ENCODE results near the gene GMCL2. TPM values are rescaled to one million over a fixed set of nuclear protein-coding genes. Genes with fewer than 3 reads are reported as not detected.
"Not testable (repeated sequence)": the region's sequence is repeated elsewhere in the genome, so short reads cannot be mapped to it uniquely, and the experiment has no call there.

The GMCL2 gene
- total and polyA plus RNA-seq, 9 donors = 0.08 TPM; not detected in 8

DNA sequence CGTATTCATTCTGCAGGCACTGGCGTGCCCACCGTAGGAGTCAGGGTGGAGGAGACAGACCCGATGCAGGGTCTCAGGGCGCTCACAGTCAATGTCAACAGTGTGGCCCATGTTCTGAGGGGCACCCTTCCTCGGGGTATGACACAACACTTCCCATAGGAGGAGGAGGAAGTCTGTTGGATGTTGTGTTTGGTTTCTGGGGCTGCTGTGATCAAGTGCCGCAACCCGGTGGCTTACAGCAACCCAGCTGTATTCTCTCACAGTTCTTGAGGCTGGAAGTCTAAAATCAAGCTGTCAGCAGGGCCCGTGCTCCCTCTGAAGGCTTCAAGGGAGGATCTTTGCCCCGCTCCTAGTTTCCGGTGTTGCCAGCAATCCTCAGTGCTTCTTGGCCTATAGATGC lies 11.5 kb upstream of the GMCL2 start:
- 54% methylated on average over 5 of the region's 11 CpGs for WGBS (ENCODE audit: insufficient coverage)
- Histone ChIP-seq H3K4me3 (ENCODE audit: low read length) (no peak overlapping the region), H3K9me3 (replicated peaks; ENCODE audit: control insufficient read depth, low read depth, low read length) (no peaks in the 10 kb centered on the region), H3K27ac (ENCODE audit: low read length) (no peak overlapping the region), H3K27me3 (ENCODE audit: control insufficient read depth, insufficient read depth, low read length) (peaks cover 8% of the 10 kb centered on the region), H3K36me3 (ENCODE audit: control insufficient read depth, insufficient read depth, low read length) (no peaks in the 10 kb centered on the region), H3K4me1 (ENCODE audit: control insufficient read depth, insufficient read depth, low read length) (peaks cover under 1% of the 10 kb centered on the region)
- DNase-seq = no peak

DNA sequence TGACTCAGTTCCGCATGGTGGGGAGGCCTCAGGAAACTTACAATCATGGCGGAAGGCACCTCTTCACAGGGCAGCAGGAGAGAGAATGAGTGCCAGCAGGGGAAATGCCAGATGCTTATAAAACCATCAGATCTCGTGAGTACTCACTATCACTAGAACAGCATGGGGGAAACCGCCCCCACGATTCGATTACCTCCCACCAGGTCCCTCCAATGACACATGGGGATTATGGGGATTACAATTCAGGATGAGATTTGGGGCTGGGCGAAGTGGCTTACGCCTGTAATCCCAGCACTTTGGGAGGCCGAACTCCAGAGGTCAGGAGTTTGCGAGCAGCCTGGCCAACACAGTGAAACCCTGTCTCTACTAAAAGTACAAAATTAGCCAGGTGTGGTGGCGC lies 11.0 kb upstream of the GMCL2 start:
- not testable (repeated sequence) for H3K4me3 ChIP-seq (ENCODE audit: low read length); H3K4me1 ChIP-seq (ENCODE audit: control insufficient read depth, insufficient read depth, low read length); DNase-seq; H3K36me3 ChIP-seq (ENCODE audit: control insufficient read depth, insufficient read depth, low read length); H3K27ac ChIP-seq (ENCODE audit: low read length); H3K9me3 ChIP-seq (replicated peaks; ENCODE audit: control insufficient read depth, low read depth, low read length)
- peaks cover 10% of the 10 kb centered on the region for H3K27me3 ChIP-seq (ENCODE audit: control insufficient read depth, insufficient read depth, low read length)
- 100% methylated on average over 3 of the region's 11 CpGs for WGBS (ENCODE audit: insufficient coverage)

DNA sequence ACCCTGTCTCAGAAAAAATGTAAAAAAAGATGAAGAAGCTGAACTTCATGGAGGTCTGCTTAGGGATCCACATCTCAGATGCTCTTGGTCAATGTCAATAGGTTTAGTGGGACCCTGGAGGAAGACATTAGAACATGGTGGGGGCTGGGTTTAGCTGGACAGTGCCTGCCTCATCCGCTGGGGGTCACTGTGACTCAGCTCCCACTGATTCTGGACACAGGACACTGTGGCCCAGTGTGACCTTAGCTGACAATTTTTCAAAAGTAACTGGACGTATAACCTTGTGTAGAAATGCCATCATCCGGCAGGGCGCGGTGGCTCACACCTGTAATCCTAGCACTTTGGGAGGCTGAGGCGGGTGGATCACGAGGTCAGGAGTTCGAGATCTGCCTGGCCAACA lies 9.8 kb upstream of the GMCL2 start:
- Histone ChIP-seq H3K4me3 (ENCODE audit: low read length) (no peak overlapping the region), H3K27me3 (ENCODE audit: control insufficient read depth, insufficient read depth, low read length) (peaks cover 10% of the 10 kb centered on the region), H3K27ac (ENCODE audit: low read length) (no peak overlapping the region), H3K9me3 (replicated peaks; ENCODE audit: control insufficient read depth, low read depth, low read length) (no peaks in the 10 kb centered on the region), H3K36me3 (ENCODE audit: control insufficient read depth, insufficient read depth, low read length) (no peaks in the 10 kb centered on the region), H3K4me1 (ENCODE audit: control insufficient read depth, insufficient read depth, low read length) (no peaks in the 10 kb centered on the region)
- DNase-seq = no peak
- 76% methylated on average over 8 of the region's 8 CpGs for WGBS (ENCODE audit: insufficient coverage)

DNA sequence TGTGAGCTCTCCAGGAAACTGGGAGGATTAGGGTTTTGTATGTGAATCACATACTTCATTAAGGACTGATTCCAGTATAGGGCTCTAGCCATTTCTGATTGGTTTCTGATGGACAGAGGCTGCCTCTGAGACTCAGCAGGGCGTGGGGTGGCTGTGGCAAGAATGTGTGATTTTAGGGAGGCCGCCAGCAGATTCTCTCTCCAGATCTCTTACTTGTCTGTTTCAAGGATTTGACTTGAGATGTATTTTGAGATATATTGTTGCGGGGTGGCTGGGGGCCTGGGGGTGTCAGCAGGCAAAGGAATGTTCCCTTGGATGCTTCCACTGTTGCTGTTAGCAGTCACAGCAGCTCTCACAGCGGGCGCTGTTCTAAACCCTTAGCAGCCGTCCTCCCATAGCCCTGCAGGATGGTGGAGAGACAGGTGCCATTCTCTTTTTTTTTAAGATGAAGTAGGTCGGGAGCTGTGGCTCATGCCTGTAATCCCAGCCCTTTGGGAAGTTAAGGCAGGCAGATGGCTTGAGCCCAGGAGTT lies 9.2 kb upstream of the GMCL2 start:
- no peaks in the 10 kb centered on the region for H3K36me3 ChIP-seq (ENCODE audit: control insufficient read depth, insufficient read depth, low read length)
- WGBS (ENCODE audit: insufficient coverage) = 65% methylated on average over 7 of the region's 7 CpGs
- no peak overlapping the region for H3K27ac ChIP-seq (ENCODE audit: low read length)
- H3K4me3 ChIP-seq (ENCODE audit: low read length) = no peak overlapping the region
- H3K4me1 ChIP-seq (ENCODE audit: control insufficient read depth, insufficient read depth, low read length) = no peaks in the 10 kb centered on the region
- no peaks in the 10 kb centered on the region for H3K9me3 ChIP-seq (replicated peaks; ENCODE audit: control insufficient read depth, low read depth, low read length)
- DNase-seq = no peak
- peaks cover 10% of the 10 kb centered on the region for H3K27me3 ChIP-seq (ENCODE audit: control insufficient read depth, insufficient read depth, low read length)

DNA sequence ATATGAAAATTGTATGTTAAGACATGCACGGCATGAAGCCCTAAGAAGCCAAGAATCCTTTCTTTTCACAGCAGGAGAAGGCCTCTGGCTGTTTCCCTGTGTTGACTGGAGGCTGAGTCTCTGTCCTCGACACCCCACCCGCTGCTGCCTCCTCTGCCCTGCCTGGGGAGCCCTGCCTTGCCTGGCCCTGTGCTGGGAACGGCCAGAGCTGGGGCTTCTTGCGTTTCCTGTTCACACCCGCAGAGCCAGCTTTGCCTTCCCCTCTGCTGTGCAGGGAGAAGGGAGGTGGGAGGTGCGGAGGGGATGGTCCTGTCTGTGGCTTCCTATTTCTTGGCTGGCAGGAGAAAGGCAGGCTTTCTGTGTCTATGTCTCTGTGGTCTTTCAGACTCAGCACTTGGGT lies 6.9 kb upstream of the GMCL2 start:
- Histone ChIP-seq H3K9me3 (replicated peaks; ENCODE audit: control insufficient read depth, low read depth, low read length) (no peaks in the 10 kb centered on the region), H3K36me3 (ENCODE audit: control insufficient read depth, insufficient read depth, low read length) (no peaks in the 10 kb centered on the region), H3K27me3 (ENCODE audit: control insufficient read depth, insufficient read depth, low read length) (peaks cover 10% of the 10 kb centered on the region), H3K4me1 (ENCODE audit: control insufficient read depth, insufficient read depth, low read length) (no peaks in the 10 kb centered on the region), H3K4me3 (ENCODE audit: low read length) (no peak overlapping the region), H3K27ac (ENCODE audit: low read length) (no peak overlapping the region)
- no peak for DNase-seq
- WGBS (ENCODE audit: insufficient coverage) = 16% methylated on average over 6 of the region's 7 CpGs

DNA sequence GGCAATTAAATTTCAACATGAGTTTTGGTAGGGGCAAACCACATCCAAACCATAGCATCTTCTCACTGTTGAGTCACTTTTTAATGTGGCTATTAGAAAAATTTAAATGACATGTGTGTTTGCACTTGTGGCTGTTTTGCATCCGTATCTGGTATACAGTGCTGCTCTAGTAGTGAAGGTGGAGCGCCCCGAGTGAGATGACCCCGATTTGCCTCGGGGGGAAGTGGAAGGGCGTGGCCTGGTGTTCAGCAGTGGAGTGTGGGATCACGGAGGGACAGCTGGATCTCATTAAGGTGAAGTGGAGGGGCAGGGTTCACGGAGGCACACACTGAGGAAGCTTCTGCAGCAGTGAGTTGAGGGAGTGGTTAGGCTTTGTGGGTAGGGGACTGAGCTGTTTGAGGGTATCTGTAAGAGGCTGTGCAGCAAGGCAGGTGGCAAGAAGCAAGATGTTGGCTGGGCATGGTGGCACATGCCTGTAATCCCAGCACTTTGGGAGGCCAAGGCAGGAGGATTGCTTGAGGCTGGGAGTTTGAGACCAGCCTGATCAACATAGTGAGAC lies 6.2 kb upstream of the GMCL2 start:
- no peaks in the 10 kb centered on the region for H3K36me3 ChIP-seq (ENCODE audit: control insufficient read depth, insufficient read depth, low read length)
- H3K27me3 ChIP-seq (ENCODE audit: control insufficient read depth, insufficient read depth, low read length) = peaks cover 13% of the 10 kb centered on the region
- 47% methylated on average over 8 of the region's 8 CpGs for WGBS (ENCODE audit: insufficient coverage)
- no peaks in the 10 kb centered on the region for H3K9me3 ChIP-seq (replicated peaks; ENCODE audit: control insufficient read depth, low read depth, low read length)
- no peaks in the 10 kb centered on the region for H3K4me1 ChIP-seq (ENCODE audit: control insufficient read depth, insufficient read depth, low read length)
- no peak for DNase-seq
- H3K27ac ChIP-seq (ENCODE audit: low read length) = no peak overlapping the region
- no peak overlapping the region for H3K4me3 ChIP-seq (ENCODE audit: low read length)

DNA sequence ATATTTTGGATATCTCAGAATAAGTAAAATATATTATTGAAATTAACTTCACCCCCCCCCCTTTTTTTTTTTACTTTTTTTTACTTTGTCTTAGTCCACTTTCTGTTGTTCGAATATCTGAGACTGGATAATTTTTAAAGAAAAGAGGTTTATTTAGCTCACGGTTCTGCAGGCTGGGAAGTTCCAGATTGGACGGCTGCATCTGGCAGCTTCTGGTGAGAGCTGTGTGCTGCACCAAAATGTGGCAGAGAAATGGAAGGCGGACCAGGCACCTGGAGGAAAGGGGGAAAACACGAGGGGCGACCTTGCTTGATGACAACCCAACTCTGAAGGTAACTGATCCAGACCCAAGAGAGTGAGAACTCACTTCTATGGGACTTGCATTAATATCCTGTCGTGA lies 5.6 kb upstream of the GMCL2 start:
- Histone ChIP-seq H3K4me1 (ENCODE audit: control insufficient read depth, insufficient read depth, low read length) (no peaks in the 10 kb centered on the region), H3K4me3 (ENCODE audit: low read length) (no peak overlapping the region), H3K36me3 (ENCODE audit: control insufficient read depth, insufficient read depth, low read length) (no peaks in the 10 kb centered on the region), H3K9me3 (replicated peaks; ENCODE audit: control insufficient read depth, low read depth, low read length) (no peaks in the 10 kb centered on the region), H3K27me3 (ENCODE audit: control insufficient read depth, insufficient read depth, low read length) (peaks cover 13% of the 10 kb centered on the region), H3K27ac (ENCODE audit: low read length) (no peak overlapping the region)
- 88% methylated on average over 3 of the region's 7 CpGs for WGBS (ENCODE audit: insufficient coverage)
- DNase-seq = no peak

DNA sequence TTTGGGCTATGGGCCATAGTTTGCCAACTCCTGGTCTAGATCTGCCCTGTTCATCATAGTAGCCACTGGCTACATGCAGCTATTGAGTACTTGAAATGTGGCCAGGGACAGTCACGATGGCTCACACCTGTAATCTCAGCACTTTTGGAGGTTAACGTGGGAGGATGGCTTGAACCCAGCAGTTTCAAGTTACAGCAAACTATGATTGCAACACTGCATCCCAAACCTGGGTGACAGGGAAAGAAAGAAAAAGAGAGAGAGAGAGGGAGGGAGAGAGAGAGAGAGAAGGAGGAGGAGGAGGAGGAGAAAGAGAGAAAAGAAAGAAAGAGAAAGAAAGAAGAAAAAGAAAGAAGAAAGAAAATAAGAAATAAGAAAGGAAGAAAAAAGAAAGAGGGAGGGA lies 5.1 kb upstream of the GMCL2 start:
- DNase-seq = no peak
- H3K4me1 ChIP-seq (ENCODE audit: control insufficient read depth, insufficient read depth, low read length) = no peaks in the 10 kb centered on the region
- H3K9me3 ChIP-seq (replicated peaks; ENCODE audit: control insufficient read depth, low read depth, low read length) = no peaks in the 10 kb centered on the region
- H3K36me3 ChIP-seq (ENCODE audit: control insufficient read depth, insufficient read depth, low read length) = no peaks in the 10 kb centered on the region
- no peak overlapping the region for H3K4me3 ChIP-seq (ENCODE audit: low read length)
- no peak overlapping the region for H3K27ac ChIP-seq (ENCODE audit: low read length)
- H3K27me3 ChIP-seq (ENCODE audit: control insufficient read depth, insufficient read depth, low read length) = peaks cover 13% of the 10 kb centered on the region
- 71% methylated on average over 1 of the region's 2 CpGs for WGBS (ENCODE audit: insufficient coverage)

DNA sequence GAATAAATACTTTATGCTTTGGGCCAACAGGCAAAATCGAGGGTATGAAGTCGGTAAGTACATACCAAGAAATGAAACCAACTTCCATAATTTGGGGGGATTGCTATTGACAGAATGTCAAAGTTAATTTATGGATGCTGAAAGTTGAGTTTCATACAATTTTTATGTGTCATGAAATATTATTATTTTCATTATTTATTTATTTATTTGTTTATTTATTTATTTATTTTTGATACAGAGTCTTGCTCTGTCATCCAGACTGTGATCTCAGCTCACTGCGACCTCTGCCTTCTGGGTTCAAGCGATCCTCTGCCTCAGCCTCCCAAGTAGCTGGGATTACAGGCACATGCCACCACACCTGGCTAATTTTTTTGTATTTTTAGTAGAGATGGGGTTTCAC lies 4.5 kb upstream of the GMCL2 start:
- Histone ChIP-seq H3K36me3 (ENCODE audit: control insufficient read depth, insufficient read depth, low read length) (no peaks in the 10 kb centered on the region), H3K4me3 (ENCODE audit: low read length) (no peak overlapping the region), H3K4me1 (ENCODE audit: control insufficient read depth, insufficient read depth, low read length) (no peaks in the 10 kb centered on the region), H3K27me3 (ENCODE audit: control insufficient read depth, insufficient read depth, low read length) (peaks cover 13% of the 10 kb centered on the region), H3K27ac (ENCODE audit: low read length) (no peak overlapping the region), H3K9me3 (replicated peaks; ENCODE audit: control insufficient read depth, low read depth, low read length) (no peaks in the 10 kb centered on the region)
- DNase-seq = no peak
- 100% methylated on average over 1 of the region's 4 CpGs for WGBS (ENCODE audit: insufficient coverage)

DNA sequence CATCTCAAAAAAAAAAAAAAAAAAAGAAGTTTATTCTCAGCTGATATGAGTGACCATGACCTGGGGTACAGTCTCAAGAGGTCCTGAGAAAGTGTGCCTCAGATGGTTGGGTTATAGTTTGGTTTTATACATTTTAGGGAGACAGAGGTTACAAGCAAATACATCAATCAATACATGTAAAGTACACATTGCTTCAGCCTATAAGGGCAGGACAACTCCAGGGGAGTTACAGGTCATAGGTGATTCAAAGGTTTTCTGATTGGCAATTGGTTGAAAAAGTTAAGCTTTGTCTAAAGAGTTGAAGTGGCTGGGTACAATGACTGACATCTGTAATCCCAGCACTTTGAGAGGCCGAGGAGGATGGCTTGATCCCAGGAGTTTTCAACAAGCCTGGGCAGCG lies 2.3 kb upstream of the GMCL2 start:
- Histone ChIP-seq H3K27me3 (ENCODE audit: control insufficient read depth, insufficient read depth, low read length) (peaks cover 10% of the 10 kb centered on the region), H3K4me3 (ENCODE audit: low read length) (no peak overlapping the region), H3K27ac (ENCODE audit: low read length) (no peak overlapping the region), H3K36me3 (ENCODE audit: control insufficient read depth, insufficient read depth, low read length) (no peaks in the 10 kb centered on the region), H3K4me1 (ENCODE audit: control insufficient read depth, insufficient read depth, low read length) (no peaks in the 10 kb centered on the region), H3K9me3 (replicated peaks; ENCODE audit: control insufficient read depth, low read depth, low read length) (no peaks in the 10 kb centered on the region)
- WGBS (ENCODE audit: insufficient coverage) = 36% methylated on average over 2 of the region's 2 CpGs
- no peak for DNase-seq

DNA sequence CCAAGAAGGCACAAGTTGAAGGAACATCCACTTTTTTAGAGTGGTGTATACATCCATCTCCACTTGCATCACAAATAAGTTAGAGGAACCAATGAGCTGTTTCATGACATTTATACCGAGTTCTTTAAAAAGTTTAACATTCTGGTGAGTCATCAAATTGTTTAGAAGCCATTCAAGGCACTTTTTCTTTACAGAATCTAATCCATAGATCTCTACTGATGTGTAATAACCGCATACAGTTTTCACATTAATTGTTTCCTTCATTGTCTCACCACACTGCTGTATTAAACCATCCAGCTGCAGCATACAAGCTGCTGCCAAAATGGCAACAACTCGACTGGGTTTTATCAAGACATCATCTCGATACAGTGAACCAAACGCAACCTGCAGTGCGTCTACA lies 744 bp downstream of the GMCL2 start:
- 80% methylated on average over 2 of the region's 6 CpGs for WGBS (ENCODE audit: insufficient coverage)
- no peak overlapping the region for H3K27ac ChIP-seq (ENCODE audit: low read length)
- H3K4me1 ChIP-seq (ENCODE audit: control insufficient read depth, insufficient read depth, low read length) = no peaks in the 10 kb centered on the region
- DNase-seq = no peak
- no peaks in the 10 kb centered on the region for H3K9me3 ChIP-seq (replicated peaks; ENCODE audit: control insufficient read depth, low read depth, low read length)
- no peak overlapping the region for H3K4me3 ChIP-seq (ENCODE audit: low read length)
- peaks cover 5% of the 10 kb centered on the region for H3K27me3 ChIP-seq (ENCODE audit: control insufficient read depth, insufficient read depth, low read length)
- no peaks in the 10 kb centered on the region for H3K36me3 ChIP-seq (ENCODE audit: control insufficient read depth, insufficient read depth, low read length)

All from muscle of leg (tissue), 11 donors.